HG02588 (cell line): Measurements from ENCODE around the gene AUH.

ENCODE experiments used
- ATAC-seq: cut with Tn5 transposase; IDR thresholded peaks from one replicate; pipeline ENCODE4 v1.9.1; 2021; ENCODE audit warnings: mild to moderate bottlenecking, moderate library complexity; ENCODE audit not compliant: unreplicated experiment

AUH gene

DNA sequence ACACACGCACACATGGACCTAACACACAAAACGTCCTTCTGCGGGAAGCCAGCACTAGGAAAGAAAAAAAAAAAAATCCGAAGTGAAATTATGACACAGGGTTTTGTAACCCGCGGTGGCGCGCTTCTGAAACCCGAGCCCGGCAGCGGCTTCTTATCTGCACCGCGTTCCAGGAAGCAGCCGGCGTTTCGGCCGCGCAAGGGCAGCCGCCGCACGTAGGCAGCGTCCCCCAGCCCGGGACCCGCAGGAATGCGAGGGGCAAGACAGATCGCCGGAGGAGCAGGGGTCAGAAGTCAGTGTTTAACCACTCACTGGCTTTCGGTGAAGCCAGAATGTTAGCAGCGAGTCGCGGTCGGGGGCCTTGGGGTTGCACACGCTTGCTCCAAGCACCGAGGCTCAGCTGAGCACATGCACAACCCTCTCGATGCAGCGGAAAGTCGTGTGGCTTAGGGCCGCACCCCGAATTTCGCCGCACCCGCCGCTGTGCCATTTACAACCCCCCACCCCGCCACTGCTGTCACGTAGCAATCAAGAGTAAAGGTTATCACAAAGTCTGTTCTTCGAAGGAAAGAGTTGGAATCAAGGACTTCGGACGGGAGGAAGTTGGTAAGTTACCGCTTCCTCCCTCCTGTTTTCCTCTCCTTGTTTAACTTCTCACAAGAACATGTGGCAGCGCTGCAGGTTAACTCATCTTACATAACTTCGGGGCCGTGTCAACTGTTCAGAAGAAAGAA lies 167.9 kb downstream of the AUH start:
- ATAC-seq: peak; percentile 56

DNA sequence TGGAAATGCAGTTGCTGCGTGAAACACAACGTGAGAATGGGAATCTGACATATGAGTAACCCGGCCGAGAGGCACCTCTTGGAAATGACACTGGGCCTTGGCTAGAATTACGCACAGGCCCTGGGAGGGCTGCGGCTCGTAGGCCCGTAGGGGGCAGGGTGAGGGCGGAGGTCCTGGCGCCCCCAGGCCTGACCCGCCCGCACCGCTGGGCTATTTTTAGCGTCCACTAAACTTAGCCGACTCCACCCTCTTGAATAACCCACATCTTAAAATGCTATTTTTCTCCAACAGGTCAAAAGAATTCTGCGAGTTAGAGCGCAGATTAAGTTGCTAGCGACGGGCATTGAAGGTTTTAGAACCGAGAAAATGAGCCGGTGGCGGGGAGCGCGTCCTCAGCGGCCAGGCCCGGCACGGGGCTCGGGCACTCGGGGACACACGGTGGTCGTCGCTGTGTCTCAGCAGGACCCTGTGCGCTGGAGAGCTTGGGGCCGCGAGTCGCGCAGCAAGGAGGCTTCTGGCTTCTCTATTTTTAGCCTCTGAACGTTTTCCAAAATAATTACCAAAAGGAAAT lies 168.5 kb downstream of the AUH start:
- ATAC-seq: peak; percentile 24

DNA sequence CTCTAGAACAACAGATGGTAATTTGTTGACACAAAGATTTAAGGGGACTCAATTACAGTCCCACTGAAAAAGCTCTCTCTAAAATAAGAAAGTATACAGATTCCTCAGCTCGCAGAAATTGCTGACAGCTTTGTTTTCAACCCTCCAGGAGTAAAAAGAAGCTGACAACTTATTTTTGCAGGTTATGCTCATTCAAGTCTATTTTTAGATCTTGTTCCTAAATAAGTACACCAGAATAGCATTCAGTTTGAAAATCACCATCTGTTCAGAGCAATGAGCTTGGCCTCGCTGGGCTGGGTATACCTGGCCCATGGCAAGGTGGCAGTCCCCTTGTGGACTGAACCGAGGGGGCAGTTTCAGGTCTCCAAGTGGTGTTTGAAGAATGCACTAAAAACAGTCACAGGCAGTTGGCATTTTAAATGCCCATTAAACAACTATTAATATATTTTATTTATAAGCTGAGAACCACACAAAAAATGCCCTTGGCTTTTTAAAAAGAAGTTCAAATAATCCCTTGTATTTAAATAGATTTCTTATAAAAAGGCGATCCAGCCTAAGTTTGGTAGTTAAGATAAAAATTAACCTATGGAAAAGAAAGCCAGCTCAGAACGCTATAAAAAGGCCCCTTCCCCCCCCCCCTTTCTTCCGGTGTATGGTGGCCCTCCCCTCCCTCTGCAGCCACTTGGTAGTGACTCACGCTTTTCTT lies 169.2 kb downstream of the AUH start:
- no peak for ATAC-seq

DNA sequence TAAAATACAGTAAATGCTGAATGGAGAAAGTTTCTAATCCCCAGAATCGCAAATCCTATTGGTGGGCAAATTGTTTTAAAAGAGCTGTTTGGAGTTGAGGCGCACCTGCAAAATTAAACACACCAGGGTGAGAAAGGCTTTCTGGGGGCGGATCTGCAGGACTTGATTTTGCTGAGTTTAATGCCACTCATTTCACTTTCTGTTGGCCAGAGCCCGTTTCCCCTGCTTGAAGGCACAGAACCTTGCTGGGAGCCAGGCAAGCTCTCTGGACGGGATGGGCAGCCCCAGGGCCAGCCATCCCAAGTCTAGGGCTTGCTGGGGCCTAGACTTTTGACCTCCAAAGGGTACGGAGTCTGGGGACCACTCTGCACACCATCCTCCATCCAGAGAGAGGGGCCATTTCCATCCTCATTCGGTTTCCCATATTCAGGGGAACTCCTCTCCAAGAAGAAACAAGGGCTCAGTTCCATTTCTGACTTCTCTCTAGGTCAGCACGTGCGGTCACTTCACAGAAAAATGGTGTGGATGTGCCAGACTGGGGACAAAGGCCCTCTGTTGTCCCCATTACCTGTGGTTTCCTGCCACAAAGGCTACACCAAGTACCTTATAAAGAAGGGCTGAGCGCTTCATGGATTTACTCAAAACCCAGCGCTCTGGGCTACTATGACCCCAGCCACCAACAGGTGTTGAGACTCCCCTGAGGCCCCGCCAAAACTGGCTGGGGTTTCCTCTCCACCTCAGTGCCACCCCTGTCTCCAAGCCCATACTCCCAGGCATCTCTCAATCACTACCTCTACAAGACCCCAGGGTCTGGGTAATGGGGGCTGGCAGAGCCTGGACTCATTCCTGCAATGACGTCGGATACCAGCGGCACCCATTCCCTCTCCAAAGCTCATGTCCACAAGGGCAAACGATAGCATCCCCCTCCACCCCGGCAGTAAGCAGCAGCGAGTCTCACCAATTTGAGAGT lies 170.0 kb downstream of the AUH start:
- no peak for ATAC-seq

DNA sequence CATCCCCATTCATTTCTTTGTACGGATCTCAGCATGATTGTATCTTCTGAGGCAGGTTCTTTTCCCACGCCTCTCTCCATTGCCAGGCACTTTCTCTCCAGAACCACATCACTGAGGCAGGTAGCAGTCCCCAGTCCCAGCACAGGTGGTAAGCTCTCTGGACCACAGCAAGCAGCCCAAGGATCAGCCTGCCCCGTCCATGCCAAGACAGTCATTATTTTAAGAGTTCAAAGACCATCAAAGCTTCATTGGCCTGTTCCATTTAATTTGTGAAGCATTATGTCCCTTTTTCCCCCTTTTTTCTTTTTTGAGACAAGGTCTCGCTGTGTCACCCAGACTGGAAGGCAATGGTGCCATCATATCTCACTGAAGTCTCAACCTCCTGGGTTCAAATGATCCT lies 171.7 kb downstream of the AUH start:
- no peak for ATAC-seq

DNA sequence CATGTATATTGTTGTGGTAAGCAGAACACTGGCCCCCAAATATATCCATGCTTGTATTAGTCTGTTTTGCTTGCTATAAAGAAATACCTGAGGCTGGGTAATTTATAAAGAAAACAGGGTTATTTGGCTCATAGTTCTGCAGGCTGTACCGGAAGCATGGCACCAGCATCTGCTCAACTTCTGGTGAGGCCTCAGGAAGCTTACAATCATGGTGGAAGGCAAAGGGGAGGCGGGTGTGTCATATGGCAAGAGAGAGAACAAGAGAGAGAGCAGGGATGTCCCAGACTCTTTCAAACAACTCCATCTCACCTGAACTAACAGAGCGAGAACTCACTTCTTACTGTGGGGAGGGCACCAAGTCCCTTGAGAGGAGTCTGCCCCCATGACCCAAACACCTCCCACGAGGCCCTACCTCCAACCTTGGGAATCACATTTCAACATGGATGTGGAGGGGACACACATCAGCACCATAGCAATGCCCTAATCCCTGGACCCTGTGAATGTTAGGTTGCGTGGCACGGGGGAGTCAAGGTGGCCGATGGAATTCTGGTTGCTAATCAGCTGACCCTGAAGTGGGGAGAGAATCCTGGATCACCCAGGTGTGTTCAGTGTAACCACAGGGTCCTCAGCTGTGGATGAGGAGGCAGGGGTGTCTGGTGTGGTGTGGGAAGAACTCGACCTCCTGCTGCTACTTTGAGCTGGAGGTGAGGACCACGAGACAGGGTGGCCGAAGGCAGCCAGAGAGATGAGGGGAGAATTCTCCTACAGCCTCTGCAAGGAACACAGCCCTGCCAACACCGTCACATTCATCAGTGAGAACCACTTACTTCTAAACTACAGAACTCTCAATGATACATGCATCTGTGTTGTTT lies 172.8 kb downstream of the AUH start:
- no peak for ATAC-seq

DNA sequence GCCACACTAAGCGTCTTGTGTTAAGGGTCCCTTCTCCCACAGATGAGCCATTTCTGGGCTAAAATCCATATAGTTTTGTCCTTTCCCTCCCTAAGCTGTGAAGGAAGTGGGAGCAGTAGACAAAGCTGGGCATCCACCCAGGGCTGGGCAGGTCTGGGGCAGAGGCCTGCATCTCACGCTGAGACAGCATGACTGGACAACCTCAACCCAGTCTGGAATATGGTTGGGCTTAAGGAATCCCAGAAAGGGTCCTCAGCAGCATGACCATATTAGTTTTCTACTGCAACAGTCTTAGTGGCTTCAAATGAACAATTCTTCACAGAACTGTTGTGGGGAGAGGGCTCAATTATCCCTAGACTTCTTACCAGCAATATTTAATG lies 173.8 kb downstream of the AUH start:
- no peak for ATAC-seq

DNA sequence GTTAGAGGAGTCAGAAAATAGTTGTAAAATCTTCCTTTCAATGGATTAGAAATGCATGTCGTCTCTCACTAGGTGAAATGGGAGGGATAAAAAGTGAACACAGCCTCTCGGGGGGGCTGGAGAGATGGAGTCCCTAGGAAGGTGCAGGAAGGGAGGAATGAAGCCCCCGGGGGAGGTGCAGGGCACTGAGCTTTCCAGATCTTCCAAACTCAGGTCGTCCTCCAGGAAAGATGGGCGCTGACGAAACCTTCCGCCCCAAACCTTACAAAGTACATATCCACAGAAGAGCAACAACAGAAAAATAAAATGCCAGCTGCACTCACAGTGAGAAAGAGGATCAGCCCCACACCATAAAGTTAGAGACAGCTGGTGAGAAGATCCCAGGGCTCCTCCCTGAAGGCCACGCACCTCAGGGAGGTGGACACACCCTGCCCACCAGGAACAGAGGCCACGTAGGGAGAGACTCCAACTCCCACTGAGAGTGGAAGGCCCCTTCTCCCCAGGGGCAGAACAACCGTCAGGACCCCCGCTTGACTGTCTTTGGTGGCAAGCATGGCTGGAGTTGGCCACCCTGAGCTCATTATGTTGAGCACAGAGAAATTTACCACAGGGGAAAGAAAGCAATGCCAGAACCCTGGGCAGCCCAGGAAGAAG lies 174.3 kb downstream of the AUH start:
- no peak for ATAC-seq

DNA sequence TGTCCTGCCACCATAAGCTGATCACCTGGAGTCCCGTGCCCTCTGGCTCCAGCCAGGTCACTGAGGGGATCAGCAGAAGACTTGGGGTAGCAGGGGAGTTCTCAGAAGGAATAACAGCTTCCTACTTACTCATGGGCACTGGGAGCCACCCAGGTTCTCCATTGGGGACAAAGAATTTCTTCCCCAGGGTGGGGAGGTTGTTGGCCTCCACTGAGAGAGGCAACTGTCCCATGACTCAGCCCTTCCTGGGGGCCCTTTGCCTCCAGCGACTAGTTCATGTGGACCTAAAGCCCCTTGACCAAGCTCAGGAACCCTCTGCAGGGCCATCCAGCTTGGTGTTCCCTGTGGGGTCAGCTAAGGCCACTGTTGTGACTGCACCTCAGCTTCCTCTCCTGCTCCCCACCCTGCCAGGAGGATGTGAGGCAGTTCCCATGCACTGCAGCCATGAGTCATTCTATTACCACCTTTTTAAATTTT lies 175.0 kb downstream of the AUH start:
- ATAC-seq: no peak

DNA sequence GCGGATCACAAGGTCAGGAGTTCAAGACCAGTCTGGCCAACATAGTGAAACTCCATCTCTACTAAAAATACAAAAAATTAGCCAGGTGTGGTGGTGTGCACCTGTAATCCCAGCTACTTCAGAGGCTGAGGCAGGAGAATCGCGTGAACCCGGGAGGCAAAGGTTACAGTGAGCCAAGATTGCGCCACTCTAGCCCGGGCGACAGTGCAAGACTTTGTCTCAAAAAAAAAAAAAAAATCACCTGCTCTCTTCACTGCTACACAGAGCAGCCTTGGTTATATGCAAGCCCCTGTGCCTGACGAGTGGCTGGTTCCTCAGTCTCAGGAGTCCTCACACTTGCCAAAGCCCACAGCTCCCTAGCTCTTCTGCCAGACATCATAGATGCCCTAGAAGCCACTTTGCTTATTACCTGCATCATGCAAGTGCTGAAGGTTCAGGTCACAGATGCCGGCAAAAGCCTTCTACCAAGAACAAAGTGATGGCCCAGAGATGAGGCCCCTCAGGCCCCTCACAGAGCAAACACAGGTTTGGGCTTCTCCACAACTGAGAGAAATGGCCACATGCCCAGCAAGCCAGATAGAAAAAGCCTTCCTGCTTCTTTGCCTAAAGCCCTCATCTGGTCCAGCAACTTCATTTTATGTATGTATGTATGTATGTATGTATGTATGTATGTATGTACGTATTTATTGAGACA lies 176.4 kb downstream of the AUH start:
- ATAC-seq: no peak

DNA sequence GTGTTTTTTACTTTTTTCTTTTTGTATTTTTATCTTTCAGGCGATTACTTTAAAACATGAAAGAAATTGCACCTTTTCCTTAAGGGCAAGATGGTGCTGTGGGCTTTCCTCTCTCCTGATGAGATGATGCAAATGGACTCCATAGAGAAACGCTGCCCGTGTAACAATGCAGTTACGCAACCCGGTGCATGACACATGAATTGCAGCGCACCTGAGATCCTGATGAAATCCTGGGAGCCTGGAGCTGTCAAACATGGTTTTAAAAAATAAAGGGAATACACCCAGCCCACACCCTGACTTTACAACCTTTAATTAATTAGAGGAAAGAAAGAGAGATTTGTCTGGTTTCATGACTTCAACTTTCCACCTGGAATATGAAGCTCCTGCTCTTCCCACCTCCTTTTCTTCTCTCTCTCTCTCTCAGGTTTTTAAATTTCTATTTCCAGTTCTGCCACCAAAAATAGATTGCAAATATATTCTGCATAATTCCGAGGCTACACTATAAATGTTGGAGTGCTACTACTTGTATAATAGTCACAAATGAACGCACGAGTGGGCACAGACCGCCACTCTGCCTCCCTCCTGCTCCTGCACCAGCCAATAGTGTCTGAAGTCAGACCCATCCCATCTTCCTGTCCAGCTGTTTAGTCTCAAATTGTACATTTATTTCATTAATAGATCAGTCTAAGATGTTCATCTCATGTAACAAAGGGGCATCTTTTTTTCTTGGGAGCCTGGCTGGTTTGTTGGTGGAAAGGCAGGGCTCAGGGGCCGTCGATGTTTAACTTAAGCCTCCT lies 179.1 kb downstream of the AUH start:
- no peak for ATAC-seq

DNA sequence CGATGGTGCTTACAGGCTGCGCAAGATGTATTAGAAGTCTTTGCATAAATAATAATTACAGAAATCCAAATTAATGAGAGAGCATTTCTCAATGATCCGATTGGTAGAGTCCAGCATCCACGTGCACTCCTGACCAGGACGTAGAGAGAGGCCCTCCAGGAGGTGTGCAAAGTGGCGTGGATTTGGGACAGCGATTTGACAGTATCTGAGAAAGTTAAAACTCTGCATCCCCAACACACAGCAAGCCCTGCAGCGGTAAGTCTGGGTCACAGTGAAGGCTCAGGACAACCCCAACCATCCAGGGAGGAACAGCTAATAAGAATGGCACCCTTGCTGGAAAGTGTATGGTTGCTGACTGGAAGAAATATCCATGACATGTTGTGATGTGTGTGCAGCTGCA lies 180.2 kb downstream of the AUH start:
- ATAC-seq: no peak

DNA sequence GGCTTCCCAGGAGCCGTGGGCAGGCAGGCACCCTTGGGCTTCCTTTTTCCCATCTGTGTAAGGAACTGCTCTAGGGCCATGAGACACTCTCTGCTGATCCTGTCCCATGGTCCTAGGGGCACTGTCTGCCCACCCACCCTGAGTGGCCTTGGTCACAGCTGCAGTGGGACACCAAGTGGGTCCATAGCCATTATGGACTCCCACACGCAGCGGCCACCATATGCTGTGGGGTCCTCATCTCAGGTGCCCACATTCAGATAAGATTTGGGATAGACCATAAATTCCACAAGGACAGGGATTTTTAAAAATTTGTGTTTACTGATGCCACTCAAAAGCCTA lies 180.8 kb downstream of the AUH start:
- ATAC-seq: no peak

DNA sequence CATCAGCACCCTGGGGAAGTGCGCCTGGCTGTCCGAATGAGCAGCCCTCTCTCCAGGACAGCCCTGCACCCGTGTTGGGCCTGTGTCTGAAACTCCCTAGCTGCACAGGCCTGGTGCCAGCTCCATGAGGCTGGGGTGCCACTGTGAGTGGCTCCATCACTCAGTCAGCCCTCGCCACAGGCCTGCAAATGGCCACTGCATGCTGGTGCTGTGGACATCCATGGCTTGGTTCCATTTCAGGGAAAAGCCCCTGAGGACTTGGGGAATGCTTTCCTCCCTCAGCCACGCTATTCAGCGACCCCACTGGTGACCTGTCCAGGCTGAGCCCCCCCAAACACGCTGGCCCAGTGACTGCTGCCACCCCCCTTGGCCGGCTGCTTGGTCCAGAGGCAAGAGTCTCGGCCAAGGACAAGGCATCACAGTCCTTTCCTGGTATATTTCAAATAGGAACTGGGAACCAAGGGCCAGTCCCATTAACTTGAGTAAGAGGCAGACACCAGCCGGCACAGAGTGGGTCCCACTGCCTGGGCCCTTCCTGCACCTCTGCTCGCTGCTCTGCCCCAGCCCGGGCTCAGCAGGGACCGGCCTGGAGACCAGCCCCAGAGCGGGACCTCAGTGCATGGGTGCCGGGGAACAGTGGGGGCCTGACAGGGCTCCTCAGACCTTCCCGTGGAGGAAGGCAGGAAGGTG lies 181.3 kb downstream of the AUH start:
- ATAC-seq: no peak

DNA sequence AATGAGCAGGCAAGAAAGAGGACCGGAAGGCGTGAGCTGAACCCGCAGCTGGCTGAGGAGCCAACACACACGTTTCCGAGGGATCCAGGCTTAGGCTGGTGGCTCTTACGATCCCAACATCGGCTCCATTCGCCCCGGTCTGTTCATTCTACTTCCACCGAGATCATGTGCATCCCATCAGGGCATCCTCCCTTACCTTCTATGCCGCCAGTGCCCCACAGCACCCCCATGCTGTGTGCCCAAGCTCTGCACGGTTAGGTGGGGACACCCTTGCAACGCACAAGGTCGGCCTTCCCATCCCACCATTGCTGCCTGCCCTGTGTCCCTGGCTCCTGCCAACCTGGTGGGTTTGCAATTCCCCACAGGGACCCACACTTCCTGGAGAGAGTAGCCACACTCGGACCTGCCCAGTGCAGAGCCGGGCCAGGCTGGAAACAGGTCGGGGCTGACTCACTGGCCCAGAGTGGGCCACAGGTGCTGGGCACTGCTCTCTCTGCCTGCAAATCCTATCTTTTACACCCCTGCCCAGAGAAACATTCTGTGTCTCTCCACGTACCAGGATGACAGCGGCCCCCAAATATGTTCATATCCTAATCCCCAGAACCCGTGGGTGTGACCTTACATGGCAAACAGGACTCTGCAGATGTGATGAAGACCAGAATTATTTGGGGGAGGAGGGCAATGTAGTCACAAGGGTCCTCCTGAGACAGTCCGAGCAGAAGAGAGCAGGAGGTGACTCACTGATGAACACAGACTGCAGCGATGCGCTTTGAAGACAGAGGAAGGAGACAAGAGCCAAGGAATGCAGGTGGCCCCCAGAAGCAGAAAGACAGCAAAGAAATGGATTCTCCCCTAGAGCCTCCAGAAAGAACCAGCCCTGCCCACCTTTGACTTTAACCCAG lies 182.2 kb downstream of the AUH start:
- no peak for ATAC-seq

DNA sequence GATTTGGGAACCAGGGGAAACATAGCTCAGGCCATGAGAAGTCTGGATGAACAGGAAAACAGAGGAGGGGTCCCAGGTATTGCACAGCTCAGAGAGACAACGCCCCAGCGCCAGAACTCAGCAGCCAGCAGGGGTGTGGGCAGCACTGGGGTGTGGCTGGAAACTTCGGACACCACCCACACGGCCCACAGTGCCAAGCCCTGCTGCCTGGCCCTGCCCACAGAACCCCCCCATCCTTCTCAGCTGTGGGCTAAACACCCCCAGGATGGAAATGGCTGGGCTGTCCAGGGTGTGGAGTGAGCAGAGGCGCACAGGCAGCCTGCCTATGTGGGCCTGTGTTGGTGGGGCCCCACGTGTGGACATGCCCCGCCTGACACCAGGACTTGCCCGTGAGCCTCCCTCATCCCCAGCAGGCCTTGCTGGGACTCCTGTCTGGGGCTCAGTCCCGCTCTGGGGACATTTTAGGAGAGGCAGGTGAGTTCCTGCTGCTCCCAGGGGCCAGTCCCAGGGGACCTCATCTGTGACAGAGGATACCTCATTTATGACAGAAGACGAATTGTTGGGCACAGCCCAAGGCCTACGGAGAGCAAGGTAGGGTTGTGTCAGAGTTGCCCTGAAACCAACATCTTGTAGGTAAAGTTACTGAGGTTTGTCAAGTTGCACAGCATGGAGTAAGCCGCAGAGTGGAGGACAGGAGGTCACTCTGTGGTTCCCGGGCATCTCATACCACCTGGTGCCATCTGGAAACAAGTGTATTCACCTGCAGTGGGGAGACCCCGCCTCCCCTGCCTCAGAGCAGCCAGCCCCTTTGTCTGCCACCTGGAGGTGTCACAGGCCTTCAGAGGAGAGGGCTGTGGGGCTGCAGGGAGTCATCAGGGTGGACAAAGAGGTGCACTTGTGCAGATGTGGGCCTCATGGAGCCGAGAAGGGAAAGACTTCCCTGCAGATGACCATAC lies 183.2 kb downstream of the AUH start:
- no peak for ATAC-seq
